Left forelimb (tissue), 1 donor: ENCODE results near the gene SLC38A4.
"Not testable (repeated sequence)": the region's sequence is repeated elsewhere in the genome, so short reads cannot be mapped to it uniquely, and the experiment has no call there.

Source experiments
- DNase-seq: peaks from one replicate; pipeline ENCODE4 v3.0.0-alpha.2; 2018; ENCODE audit warnings: low spot score

Gene SLC38A4

DNA sequence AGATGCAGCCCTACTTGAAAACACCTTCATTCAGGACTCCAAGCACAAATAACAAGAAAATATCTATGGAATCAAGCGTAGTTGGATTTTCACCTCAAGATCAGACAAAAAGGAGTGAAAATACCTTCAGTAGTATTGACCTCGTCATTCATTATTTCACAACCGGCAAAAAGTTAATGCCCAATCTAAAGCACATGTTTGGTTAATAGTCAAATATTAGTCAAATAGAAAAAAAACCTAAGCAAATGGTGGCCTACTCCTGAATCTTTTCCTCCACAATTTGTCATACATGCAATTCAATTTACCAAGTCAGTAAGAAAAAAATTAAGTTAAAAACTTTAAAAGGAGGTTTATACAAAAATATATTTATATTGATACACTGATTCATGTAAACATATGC is 50.0 kb downstream of the SLC38A4 start:
- no peak for DNase-seq

DNA sequence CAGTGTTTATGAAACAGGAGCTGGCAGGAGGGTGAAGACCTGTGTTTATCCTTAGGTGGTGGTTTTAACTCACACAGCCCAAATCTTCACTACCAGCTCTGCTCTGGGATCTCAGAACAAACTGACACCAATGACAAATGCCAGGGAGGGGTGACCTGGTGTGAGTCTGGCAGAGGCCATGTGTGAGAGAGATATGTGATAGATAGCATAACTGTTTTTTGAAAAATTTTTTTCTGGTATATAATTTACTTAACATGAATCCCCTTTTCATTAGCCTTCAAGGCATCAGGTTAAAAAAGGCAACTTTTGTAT is 51.5 kb downstream of the SLC38A4 start:
- DNase-seq, result no peak

DNA sequence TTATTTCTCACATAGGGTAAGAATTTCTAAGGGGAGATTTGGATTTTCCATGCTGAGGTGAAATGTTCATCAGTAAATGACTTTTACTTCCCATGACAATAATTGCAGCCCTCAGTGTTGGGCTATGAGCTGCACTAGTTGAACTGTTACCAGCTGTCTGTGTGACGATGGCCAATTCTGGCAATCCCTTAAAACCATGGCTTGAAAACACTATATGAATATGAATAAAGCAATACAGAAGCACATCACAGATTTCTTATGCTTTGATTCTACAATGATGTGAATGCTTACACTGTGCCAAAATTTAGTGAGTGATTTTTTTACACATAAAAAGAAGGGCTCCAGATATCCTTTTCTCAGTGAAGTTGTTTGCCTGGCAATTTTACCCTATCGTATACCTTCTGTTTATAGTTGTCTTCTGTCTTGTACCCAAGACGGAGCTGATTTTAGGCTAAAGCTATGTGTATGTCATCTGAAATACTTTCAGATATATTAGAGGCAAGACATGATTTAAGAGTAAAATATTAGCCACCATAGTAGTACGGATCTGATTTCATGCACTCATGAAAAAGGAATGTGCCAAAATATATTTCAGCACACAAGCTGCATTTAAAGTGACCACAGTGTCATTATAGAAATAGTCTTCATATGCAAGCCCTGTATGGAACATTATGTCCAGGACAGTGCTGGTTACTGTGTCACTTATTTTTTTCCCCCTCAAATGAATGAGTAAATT is 52.0 kb downstream of the SLC38A4 start:
- no peak for DNase-seq

DNA sequence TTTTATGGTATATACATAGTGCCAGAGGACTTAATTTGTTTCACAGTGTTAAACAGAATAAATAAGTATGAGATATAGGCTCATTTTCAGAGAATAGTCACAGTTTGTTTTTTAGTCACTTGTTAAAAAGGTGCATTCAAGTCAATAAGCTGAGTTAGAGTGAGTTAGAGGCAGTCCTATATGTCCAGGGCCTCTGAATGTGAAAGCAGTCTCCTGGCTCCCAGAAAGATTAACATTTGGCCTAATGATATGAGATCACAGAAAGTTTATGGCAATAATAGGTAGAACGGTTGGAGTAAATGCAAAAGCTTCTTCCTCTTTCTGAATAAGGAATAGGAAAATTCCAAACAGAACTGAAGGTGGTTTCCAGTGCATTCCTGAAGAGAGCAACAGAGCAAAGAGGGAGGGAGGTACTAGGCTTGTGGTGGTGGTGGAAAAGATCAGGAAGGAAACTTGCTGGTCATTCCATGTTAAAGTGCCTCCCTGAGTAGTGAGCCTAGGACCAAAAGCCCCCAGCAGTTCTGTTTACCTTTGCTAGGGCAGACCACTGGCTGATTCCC is 54.4 kb downstream of the SLC38A4 start:
- no peak for DNase-seq

DNA sequence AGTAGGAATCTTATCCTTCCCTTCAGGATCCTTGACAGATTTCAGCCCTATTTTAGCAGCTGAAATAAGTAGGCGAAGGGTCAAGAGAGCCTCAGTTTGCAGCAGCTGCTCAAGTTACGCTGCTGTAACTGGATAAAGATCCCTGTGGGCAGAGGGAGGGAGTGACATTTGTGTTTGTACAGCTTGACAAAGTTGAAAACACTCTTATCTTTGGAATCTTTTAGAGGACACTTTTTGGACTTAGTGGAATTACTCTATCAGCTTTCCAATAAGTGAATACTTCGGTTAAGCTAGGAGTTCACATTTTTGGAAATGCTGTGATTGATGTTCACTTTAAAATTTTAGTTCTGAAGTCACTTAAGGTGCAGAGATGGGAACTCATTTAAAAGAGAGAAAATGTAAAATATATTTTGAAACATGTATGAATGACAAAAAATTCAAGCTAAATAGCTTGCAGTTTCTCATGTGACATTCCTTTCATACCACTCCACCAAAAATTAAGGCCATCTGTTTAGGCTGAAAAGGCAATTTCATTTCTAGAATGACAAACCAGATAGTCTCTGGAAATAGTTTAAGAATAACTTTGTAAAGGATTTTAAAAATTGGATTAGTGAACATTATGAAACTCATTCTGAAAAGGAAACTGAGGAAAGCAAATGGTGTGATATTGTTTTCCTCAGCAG is 55.2 kb downstream of the SLC38A4 start:
- no peak for DNase-seq

DNA sequence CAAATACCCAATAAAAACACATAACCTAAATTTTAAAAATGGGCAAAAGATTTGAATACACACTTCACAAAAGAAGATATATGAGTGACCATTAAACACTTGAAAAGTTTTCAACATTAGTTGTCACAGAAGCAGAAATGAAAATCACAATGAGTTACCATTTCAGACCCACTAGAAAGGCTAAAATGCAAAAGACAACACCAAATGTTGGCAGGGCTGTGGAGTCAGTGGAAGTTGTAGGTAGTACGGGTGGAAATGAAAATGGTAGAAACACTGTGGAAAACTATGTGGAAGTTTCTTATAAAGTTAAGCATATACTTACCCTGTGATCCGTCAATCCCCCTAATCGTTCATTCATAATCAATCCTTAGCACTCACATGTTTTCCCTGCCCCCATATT is 61.8 kb downstream of the SLC38A4 start:
- DNase-seq, result no peak

DNA sequence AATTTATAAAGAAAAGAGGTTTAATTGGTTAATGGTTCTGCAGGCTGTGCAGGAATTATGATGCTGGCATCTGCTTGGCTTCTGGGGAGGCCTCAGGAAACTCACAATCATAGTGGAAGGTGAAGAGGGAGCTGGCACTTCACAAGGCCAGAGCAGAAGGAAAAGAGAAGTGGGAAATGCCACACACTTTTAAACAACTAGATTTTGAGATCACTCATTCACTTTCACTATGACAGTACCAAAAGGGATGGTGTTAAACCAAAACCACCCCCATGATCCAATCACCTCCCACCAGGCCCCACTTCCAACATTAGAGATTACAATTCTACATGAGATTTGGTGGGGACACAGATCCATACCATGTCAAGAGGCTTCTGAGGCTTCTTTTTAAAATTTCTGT is 62.6 kb downstream of the SLC38A4 start:
- no peak for DNase-seq

DNA sequence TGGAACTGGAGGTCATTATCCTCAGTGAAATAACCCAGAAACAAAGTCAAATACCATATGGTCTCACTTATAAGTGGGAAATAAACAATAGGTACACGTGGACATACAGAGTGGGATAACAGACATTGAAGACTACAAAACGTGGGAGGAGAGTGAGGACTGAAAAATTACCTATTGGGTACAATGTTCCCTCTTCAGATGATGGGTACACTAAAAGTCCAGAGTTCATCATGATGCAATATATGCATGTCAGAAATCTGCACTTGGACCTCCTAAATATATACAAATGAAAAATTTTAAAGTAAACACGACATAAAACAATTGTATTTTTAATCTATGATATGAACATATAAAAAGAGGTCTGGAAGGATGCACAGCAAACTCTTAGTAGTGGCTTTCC is 71.2 kb downstream of the SLC38A4 start:
- no peak for DNase-seq

DNA sequence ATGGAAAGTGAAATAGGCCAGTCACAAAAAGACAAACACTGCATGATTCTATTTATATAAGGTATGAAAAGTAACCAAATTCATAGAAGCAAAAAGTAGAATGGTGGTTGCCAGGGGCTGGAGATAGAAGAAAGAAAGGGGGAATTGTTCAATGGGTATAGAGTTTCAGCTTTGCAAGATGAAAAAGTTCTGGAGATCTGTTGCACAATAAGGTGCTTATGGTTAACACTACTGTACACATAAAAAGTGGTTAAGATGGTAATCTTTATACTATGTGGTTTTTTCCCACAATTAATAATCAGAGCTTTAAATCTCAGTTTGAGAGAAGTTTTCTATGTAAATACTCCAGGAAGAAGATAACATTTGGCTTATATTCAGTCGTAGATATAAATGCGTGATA is 73.4 kb downstream of the SLC38A4 start:
- DNase-seq, result no peak

DNA sequence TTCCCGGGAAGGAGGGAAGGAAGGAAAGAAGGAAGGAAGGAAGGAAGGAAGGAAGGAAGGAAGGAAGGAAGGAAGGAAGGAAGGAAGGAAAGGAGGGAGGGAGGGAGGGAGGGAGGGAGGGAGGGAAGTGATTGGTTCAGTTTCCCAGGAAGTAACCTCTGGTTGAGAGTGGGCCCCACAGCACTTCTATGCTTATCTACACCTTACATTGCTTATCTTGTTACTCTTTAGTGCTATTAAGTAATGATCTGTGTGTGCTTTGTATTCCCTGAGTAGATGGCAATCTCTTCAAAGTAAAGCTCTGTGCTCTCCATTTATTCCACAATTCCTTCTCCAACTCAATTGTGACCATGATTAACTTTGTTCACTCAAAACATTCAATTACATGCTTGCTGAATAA is 74.6 kb downstream of the SLC38A4 start:
- no peak for DNase-seq

DNA sequence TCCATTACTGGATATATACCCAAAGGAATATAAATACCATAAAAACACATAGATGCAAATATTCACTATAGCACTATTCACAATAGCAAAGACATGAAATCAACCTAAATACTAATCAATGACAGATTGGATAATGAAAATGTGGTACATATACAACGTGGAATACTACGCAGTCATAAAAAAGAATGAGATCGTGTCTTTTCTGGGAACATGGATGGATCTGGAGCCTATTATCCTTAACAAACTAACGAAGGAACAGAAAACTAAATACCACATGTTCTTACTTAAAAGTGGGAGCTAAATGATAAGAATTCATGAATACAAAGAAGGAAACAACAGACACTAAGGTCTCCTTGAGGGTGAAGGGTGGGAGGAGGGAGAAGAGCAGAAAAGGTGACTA is 76.5 kb downstream of the SLC38A4 start:
- no peak for DNase-seq

DNA sequence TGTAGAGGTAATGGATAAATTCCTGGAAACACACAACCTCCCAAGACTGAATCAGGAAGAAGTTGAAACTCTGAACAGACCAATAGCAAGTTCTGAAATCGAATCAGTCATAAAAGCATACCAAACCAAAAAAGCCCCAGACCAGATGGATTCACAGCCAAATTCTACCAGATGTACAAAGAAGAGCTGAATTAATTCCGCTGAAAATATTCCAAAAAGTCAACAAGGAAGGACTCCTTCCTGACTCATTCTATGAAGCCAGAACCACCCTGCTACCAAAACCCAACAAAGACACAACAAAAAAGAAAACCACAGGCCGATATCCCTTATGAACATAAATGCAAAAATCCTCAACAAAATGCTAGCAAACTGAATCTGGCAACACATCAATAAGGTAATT is 81.5 kb downstream of the SLC38A4 start:
- DNase-seq, result no peak

DNA sequence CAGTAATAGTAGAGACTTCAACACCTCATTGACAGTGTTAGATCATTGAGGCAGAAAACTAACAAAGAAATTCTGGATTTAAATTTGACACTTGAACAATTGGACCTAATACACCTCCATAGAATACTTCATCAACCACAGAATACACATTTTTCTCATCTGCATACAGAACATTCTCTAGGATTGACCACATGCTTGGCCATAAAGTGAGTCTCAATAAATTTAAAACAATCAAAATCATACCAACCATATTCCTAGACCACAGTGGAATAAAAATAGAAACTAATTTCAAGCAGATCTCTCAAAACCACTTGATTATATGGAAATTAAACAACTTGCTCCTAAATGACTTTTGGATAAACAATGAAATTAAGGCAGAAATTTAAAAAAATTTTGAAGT is 82.3 kb downstream of the SLC38A4 start:
- no peak for DNase-seq

DNA sequence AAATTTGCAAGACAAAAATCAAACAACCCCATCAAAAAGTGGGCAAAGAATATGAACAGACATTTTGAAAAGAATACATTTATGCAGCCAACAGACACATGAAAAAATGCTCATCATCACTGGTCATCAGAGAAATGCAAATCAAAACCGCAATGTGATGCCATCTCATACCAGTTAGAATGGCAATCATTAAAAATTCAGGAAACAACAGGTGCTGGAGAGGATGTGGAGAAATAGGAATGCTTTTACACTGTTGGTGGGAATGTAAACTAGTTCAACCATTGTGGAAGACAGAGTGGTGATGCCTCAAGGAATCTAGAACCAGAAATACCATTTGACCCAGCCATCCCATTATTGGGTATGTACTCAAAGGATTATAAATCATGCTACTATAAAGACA is 83.5 kb downstream of the SLC38A4 start:
- DNase-seq, result not testable (repeated sequence)

DNA sequence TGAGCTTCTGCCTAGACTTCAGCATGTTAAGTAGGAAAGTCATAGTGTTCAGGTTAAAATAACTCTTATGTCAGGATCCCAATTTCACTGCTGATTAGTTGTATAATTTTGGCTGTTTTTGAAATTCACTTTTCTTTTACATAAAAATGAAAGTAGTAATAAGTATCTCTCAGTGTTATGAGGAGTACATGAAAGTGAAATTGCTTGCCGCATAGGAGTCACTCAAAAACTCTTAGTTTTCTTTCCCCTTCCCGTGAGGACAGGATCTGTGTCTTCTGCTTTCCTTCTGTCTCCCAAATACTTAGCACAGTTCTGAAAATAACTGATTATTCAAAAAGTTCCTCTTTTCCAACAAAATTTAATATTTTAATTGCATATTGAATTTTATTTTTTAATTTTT is 100.5 kb downstream of the SLC38A4 start:
- no peak for DNase-seq

DNA sequence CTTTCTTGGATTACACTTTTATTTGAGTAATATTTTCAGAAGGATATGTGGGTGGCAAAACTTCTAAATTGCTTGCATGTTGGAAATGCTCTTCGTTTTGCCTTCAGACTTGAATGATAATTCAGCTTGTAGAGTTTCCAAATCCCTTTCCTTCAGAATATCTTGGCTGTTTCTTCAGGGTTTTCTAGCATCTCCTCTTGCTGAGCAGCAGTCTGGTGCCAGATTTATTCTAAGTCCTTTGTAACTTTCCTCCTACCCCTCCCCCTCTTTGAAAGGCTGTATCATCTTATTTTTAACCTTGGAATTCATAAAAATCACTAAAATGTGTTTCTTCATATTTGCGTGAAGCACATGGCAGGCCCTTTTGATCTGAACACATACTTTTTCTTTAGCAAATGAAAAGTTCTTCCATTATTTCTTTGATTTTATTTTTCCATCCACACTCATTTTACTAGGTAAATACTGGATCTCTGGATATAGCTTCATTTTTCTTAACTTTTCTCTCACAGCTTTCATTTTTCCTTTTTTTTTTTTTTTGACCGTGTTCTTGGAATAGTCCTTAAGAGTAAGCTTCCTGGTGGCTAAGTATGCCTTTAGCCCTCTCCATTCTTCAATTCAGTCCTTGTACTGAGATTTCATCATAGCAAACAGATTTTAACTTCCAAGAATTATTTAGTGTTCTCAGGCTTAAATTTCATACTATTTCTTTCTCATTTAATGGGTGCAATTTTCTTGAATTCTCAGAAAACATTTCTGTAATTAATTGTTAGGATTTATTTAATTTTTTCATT is 102.0 kb downstream of the SLC38A4 start:
- no peak for DNase-seq

DNA sequence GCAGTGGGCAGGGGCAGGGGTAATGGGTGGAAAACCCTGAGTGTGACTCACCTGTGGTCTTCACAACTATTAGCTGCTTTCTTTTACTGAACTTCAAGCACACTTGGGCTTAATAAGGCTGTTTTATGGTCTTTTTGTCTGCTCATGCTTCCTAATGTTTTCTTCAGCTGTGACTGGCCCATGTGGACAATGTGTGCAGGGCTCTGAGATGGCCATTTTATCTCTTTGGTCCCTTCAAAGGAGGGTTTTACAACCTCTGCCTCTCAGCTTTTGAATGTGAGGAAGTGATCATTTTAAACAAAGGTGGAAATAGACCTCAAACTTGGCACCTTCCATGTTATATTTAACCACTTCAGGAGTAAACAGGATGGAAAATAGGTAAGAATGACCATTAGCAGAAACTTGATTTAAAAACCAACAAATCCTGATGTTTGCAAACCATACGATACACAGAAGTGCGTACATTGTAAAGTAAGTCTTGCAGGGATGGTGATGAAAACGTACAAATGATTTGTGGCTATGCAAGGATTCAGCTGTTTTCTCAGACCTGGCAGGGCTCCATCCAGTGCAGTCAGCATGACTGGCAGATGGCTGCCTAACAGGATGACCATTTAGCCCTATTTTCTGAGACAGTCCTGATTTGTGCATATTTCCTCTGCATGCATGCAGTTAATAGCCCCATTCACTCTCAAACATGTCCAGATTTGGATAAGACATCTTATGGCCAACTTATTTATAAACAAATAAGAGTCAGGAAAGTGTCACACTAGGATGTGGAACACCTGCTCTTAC is 103.2 kb downstream of the SLC38A4 start:
- no peak for DNase-seq

DNA sequence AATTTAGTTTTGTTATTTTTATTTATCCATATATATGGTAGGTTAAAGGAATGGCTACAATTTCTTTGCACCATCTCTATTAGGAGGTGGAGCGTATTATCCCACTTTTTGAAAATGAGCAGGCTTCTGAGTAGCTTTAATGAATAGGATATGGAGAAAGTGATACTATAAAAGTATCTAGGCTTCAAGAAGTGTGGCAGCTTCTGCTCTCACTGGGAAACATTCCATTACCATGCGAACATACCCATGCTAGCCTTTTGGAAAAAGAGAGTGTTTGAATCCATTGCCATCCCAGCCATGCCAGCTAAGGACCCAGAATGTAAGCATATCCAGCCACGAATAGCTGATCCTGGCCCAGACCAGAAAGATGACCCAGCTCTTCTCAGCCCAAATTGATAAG is 107.3 kb downstream of the SLC38A4 start:
- DNase-seq, result no peak

DNA sequence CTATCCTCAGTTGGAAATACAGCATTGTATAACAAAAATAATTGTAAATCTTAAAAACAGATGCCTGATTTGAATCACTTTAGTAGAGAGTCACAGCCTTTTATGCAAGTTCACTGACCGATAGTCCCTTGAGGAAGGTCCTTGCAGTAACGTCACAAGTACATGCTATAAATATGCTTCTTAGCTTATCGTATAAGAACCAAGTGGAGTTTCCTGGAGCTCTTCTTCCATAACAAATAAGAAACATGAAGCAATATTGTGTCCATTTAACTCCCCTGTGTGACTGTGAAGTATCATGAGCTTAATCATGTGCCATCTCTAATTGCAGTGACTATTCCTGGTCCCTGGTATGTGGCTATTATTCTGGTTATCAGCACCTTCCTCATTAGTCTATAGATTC is 107.9 kb downstream of the SLC38A4 start:
- no peak for DNase-seq

DNA sequence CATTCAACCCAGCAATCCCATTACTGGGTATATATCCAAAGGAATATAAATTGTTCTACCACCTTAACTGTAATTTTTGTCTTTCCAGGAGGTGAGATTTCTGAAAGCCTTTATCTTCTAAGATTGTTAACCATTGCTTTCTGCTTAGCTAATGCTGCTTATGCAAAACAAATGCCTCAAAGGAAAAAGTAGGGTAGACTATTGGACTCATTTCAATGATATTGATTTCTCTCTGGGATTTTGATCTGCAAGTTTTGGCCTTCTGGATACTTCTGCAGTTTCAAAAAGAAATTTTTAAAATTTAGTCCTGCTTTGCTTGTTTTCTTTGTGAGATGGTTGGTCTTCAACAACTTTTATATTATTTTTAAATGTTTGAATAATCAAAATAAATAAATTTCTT is 108.6 kb downstream of the SLC38A4 start:
- DNase-seq, result no peak
